HG03175 (cell line): ENCODE results near the gene KRT6B.
"Not testable (repeated sequence)": the region's sequence is repeated elsewhere in the genome, so short reads cannot be mapped to it uniquely, and the experiment has no call there.

ENCODE experiments used
- ATAC-seq: cut with Tn5 transposase; IDR thresholded peaks from one replicate; pipeline ENCODE4 v1.9.1; 2021; ENCODE audit warnings: mild to moderate bottlenecking, moderate library complexity; ENCODE audit not compliant: unreplicated experiment

The KRT6B gene

GRCh38 chr12:52473768-52474167 is 21.8 kb upstream of the KRT6B start, which contains the start of gene KRT6C:
Gene KRT6C, minus strand, starts transcription at chr12:52473805. Its CDS starts 68 bp downstream, at chr12:52473737.
- ATAC-seq: no peak

GRCh38 chr12:52469853-52470252 is 17.9 kb upstream of the KRT6B start:
- ATAC-seq: no peak

GRCh38 chr12:52464897-52465296 is 13.0 kb upstream of the KRT6B start:
- no peak for ATAC-seq

GRCh38 chr12:52461693-52462092 is 9.7 kb upstream of the KRT6B start:
- ATAC-seq: no peak

- ATAC-seq: no peak
Measured at GRCh38 chr12:52458861-52459260, 6.9 kb upstream of the KRT6B start.

GRCh38 chr12:52455821-52456220 is 3.9 kb upstream of the KRT6B start:
- ATAC-seq: no peak

DNA sequence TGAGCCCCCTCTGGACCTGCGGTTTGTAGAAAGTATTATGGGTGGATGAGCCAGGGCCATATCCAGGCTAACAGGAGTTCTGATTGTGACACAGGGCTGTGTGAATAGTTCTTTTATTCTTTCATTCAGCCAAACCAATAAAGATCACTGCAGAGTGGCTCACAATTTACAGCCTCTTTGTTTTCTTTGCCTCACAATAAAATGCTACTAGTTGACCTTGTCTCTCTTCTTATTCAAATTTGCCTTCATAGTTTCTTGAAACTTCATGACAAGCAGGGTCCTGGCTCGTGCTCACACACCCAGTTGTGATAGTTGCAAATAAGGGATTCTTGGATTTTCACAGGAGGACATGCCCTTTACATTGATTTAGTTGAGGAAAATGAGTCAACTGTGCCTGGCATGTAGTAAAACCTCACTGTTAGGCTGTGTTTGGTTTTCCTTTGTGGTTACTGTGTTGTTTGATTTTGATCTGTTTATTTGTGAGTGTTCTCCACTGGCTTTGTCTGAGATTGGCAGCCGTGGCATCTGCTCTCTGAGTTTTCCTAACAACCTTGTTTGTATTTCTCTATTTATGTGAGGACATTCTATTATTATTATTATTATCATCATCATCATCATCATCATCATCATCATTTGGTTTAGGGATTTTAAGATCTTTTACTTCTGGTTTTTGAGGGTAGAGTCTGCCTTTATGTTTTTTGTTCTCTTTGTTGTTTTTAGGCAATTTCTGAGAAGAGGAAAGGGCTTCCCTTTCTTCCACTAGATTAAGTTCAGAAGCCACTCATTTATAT is 2.7 kb upstream of the KRT6B start:
- no peak for ATAC-seq

DNA sequence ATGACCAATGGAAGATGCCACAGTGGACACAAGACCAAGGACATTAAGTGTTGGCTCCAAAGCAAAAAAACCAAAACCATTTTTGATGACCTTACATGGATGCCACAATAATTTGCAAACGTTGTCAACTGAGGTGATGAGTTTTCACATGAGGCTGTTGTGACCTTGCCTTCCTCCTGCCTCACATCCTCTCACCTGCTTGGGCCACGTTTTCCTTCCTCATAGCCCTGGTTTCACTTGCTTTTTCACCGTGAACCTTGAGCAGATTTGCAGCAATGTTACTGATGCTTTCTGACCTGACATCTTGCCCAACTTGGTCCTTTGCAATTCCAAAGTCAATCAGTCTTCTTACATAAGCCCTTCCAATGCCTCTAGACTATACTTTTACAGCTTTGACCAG is 3.7 kb downstream of the KRT6B start:
- ATAC-seq: no peak

- not testable (repeated sequence) for ATAC-seq
Measured at GRCh38 chr12:52447196-52447595, 4.8 kb downstream of the KRT6B start.

DNA sequence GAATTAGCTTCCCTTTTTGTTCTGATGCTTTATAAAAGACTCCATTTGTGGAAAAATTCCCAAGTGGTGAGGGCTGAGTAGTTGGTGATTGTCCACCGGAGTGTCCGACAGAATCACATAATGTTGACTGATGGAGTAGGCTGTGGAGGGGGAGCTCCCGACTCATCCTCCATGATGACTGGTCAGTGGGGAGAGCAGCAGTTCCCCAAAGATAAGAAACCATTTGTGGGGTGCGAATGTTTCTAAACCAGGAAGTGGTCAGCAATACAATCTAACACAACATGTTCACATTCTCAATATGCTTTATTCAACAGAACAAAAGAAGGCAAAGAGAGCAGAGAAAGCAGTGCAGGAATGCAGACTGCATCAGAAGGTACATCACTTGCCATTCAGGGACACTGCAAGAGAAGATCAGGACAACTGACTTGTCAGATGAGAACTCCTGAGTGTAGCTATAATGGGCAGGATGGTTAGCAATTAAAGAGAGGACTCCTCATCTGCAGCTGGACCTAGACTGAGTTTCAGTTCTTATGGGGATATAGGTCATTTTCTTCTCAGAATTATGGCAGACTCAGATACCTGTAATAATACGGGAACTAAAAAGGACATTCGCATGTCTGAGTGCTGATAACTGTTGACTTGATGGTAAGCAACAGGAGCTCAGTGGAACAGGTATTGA is 5.4 kb downstream of the KRT6B start:
- no peak for ATAC-seq

- ATAC-seq: no peak
Measured at GRCh38 chr12:52445876-52446275, 6.1 kb downstream of the KRT6B start.

- no peak for ATAC-seq
Measured at GRCh38 chr12:52444647-52445595, 7.0 kb downstream of the KRT6B start.

- ATAC-seq: no peak
Measured at GRCh38 chr12:52443966-52444365, 8.0 kb downstream of the KRT6B start.

GRCh38 chr12:52442600-52443061 is 9.3 kb downstream of the KRT6B start:
- ATAC-seq: no peak

DNA sequence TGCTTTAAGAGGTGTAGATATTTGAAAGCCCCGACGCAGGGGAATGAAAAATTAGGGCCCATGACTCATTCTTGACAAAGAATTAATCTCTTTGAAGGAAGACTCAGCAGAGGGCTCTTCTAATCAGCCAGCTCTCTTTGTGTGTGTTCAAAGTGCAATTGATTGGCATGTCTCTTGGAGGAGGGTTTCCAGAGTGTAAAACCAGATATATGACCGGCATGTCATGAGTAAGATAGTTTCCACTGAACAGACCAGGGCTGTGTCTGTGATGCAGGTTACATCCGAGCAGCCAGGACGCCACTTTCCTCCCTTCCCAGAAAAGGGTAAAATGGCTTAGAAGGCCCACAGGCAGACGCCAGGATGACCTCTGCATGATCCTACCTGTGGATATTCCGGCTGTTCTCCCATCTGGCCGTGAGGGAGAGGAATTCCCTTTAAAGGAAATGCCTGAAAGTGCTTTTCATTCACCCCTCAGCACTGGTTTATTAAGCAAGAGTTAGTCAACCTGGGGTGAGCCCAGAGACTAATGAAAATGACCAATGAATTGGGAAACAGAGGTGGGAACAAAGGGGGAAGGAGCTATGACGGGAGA is 10.5 kb downstream of the KRT6B start:
- ATAC-seq: no peak

- no peak for ATAC-seq
Measured at GRCh38 chr12:52440821-52441319, 11.1 kb downstream of the KRT6B start.

DNA sequence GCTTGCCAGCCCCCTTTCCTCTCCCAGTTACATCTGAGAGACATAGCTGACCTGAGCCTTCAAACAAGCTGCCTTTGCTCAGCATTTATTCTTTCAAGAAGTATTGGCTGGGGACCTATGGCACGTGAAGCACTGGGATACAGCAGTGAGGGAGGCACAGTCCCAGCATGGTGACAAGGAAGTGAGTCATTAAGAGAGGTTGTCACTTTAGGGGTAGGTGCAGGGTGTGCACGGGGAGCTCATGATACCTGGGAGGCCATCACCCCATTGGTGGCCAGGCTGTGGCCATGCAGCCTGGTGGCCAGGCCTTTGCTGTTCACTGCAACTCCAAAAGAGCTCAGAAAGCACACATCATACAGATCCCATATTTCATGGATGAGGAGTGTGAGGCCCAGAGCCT is 12.1 kb downstream of the KRT6B start:
- ATAC-seq: no peak

GRCh38 chr12:52439420-52439819 is 12.5 kb downstream of the KRT6B start:
- ATAC-seq: no peak

- ATAC-seq: no peak
Measured at GRCh38 chr12:52438305-52439301, 13.3 kb downstream of the KRT6B start.
